Fibroblast of the aortic adventitia (primary cell): ENCODE data around the gene IQCN. TPM values are rescaled to one million over a fixed set of nuclear protein-coding genes. Genes with fewer than 3 reads are reported as not detected.

ENCODE experiments used
- DNase-seq: peaks from one replicate; pipeline ENCODE4 v3.0.0-alpha.2; 2010; ENCODE audit warnings: low read depth
- H3K4me3 ChIP-seq: 2 replicates; pipeline ENCODE4 v1.5.1; 2011; ENCODE audit warnings: low read depth, mild to moderate bottlenecking, control low read depth, low read length, moderate library complexity
- CTCF ChIP-seq: IDR thresholded peaks from 2 replicates; pipeline ENCODE4 v1.5.1; 2011; ENCODE audit warnings: mild to moderate bottlenecking, low read length, control low read depth, inconsistent platforms; ENCODE audit not compliant: insufficient read depth
- total RNA-seq: library from RNA; depleted of rRNA; stranded (reverse); fragments of >200 nt; gene quantifications from 2 replicates; pipeline ENCODE4 v1.2.3, GENCODE V29; 2012; ENCODE audit warnings: low replicate concordance

IQCN gene
- total RNA-seq, 1 donor, result 1.5 TPM

- H3K4me3 ChIP-seq, result no peak overlapping the region
- no peak for DNase-seq
- no peak for TF ChIP-seq CTCF
Observed at GRCh38 chr19:18249834-18250233, 24.4 kb downstream of the IQCN start.

DNA sequence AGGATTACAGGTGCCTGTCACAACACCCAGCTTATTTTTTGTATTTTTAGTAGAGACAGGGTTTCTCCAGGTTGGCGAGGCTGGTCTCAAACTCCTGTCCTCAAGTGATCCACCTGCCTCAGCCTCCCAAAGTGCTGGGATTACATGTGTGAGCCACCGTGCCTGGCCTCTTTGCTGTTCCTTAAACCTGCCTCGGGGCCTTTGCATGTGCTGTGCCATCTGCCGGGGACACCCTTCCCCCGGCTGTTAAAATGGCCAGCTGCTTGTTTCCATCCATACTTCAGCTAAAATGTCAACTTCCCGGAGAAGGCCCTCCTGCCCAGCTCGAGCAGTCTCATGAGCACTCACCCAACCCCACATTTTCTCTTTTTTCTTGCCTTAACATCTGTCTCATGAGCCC is 29.0 kb downstream of the IQCN start:
- no peak overlapping the region for H3K4me3 ChIP-seq
- TF ChIP-seq CTCF, result no peak
- DNase-seq, result no peak

DNA sequence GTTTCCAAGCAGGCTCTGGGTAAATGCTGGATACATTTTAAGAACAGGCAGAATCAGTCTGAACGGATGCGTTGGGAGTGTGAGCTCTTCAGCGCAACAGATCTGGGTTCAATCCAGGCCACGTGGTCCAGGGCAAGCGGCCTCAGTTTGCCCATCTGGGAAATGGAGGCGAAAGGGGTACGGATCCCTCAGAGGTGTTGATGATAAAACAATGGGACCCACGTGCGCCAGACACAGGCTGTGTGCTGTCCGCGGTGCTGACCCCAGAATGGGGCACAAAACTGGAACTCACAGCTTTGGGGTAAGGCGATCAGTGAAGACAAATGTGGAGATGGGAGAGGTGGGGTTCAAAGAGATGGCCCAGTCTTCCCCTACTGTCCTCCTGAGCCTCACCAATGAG is 34.9 kb downstream of the IQCN start:
- H3K4me3 ChIP-seq, result no peak overlapping the region
- no peak for DNase-seq
- no peak for TF ChIP-seq CTCF

DNA sequence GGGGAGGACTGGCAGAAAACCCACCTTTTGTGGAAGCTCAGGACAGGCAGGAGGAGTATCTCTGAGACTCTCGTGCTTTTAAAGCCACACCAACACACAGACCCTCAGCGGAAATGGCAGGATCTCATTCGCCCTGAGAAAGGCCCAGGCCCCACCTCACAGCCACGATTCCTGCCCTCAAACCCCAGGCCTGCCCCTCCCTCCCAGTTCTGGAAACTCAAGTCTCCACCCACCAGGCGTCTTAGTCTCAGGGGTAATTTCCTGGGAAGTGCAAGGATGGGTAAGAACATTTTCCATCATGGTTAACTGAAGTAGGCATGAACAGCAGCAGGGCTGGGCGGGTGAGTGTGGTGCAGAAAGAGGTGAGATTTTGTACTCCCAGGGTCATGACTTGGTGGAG is 40.1 kb downstream of the IQCN start:
- no peak for TF ChIP-seq CTCF
- no peak for DNase-seq
- H3K4me3 ChIP-seq, result no peak overlapping the region

- DNase-seq, result peak; percentile 53
- TF ChIP-seq CTCF, result no peak
- H3K4me3 ChIP-seq, result no peak overlapping the region
Observed at GRCh38 chr19:18233224-18233825, 40.9 kb downstream of the IQCN start.

- TF ChIP-seq CTCF, result peak; percentile 8
- no peak for DNase-seq
- H3K4me3 ChIP-seq, result no peak overlapping the region
Observed at GRCh38 chr19:18232540-18233223, 41.6 kb downstream of the IQCN start.
